HuH-7 (cell line): ENCODE data around the gene SARS2.

Source experiments
- DNase-seq: peaks from one replicate; pipeline ENCODE4 v3.0.0; 2011; ENCODE audit warnings: low spot score

Gene SARS2

GRCh38 chr19:38917921-38918491 is 12.6 kb downstream of the SARS2 start:
- peak; percentile 93 for DNase-seq

GRCh38 chr19:38917516-38917915 is 13.0 kb downstream of the SARS2 start:
- no peak for DNase-seq

- DNase-seq = no peak
Measured at GRCh38 chr19:38915329-38916321, 14.9 kb downstream of the SARS2 start.

DNA sequence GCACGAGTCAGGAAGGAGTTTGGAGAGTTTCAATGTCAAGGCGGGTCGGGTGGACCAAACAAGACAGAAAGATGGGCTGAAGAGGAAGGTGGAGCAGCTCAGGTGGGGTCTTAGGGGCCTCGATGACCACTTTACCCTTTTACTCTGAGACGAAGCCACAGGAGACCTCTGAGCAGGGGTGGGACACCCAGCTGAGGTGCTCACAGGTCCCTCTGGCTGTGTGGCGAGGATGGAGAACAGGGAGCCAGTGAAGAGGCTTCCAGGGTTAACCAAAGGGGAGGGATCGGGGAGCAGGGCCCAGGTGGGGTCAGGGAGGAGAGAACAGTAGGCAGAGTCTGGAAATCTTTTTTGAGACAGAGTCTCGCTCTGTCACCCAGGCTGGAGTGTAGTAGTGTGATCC is 16.6 kb downstream of the SARS2 start:
- no peak for DNase-seq

- DNase-seq = no peak
Measured at GRCh38 chr19:38912600-38913514, 17.7 kb downstream of the SARS2 start.

- no peak for DNase-seq
Measured at GRCh38 chr19:38911388-38912001, 19.1 kb downstream of the SARS2 start.

GRCh38 chr19:38910488-38910887 is 20.1 kb downstream of the SARS2 start:
- DNase-seq = no peak

GRCh38 chr19:38908911-38909310 is 21.7 kb downstream of the SARS2 start:
- DNase-seq = no peak

- DNase-seq = no peak
Measured at GRCh38 chr19:38907670-38908069, 22.9 kb downstream of the SARS2 start.

- DNase-seq = no peak
Measured at GRCh38 chr19:38907227-38907626, 23.3 kb downstream of the SARS2 start.

- DNase-seq = no peak
Measured at GRCh38 chr19:38905620-38906019, 24.9 kb downstream of the SARS2 start.

DNA sequence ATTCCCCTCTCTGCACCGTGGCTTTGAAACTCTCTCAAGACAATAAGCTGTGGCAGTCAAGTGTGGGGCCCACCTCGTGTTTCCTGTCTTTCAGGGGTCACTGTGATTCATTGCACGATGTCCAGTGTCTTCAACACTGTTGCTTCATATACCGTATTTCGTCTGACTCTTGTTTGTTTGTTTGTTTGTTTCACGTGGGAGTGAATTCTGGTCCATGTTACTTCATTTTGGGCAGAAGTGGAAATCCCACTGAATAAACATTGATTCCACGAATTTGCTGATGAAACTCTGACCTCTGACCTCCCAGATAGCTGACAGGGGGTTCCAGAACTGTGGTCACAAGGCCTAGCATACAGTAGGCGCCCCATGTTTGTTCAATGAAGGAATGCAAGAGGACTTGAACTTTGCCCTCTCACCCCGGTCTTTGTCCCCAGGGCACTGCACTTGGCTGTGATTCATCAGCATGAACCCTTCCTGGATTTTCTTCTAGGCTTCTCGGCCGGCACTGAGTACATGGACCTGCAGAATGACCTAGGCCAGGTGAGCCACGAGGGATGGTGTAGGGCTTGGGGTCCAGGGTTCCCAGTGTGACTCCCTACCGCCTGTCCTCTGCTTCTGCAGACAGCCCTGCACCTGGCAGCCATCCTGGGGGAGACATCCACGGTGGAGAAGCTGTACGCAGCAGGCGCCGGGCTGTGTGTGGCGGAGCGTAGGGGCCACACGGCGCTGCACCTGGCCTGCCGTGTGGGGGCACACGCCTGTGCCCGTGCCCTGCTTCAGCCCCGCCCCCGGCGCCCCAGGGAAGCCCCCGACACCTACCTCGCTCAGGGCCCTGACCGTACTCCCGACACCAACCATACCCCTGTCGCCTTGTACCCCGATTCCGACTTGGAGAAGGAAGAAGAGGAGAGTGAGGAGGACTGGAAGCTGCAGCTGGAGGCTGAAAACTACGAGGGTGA is 25.7 kb downstream of the SARS2 start:
- no peak for DNase-seq

GRCh38 chr19:38901683-38902082 is 28.9 kb downstream of the SARS2 start:
- no peak for DNase-seq

DNA sequence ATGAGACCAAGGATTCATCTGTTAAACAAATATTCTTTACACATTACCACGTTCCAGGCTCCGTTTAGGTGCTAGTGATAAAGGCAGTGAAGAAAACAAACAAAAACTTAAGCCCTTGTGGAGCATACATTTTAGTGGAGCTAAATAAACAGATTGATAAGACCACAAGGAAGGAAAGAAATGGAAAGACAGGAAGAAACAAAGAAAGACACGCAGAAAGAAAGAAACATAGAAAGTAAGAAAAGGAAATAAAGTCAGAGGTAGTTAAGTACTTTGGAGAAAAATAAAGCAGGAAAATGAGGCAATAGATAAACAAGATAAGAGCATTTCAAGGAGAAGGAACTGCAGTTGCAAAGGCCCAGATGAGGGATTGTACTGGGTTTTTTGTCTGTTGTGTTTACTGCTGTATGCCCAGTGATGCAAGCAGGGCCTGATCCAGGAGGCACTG is 29.8 kb downstream of the SARS2 start:
- DNase-seq = no peak

DNA sequence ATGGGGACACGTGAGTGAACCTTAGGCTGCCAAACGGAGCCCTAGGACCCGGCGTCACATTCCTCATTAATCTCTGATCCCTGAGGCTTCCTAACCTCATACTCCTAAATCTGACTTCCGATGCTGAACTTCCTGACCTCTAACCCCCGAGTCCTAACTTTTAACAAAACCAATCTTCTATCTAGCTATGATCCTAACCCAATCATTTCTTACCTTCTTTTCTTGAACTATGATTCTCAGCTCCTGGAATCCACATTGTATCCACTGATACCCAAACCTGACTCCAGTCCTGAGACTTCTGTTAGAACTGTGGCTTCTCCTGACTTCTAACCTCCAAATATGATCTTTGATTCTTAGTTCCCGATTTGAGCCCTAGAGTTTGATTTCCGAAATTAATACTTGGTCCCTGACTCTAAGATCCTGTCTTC is 30.3 kb downstream of the SARS2 start:
- DNase-seq = peak; percentile 91

DNA sequence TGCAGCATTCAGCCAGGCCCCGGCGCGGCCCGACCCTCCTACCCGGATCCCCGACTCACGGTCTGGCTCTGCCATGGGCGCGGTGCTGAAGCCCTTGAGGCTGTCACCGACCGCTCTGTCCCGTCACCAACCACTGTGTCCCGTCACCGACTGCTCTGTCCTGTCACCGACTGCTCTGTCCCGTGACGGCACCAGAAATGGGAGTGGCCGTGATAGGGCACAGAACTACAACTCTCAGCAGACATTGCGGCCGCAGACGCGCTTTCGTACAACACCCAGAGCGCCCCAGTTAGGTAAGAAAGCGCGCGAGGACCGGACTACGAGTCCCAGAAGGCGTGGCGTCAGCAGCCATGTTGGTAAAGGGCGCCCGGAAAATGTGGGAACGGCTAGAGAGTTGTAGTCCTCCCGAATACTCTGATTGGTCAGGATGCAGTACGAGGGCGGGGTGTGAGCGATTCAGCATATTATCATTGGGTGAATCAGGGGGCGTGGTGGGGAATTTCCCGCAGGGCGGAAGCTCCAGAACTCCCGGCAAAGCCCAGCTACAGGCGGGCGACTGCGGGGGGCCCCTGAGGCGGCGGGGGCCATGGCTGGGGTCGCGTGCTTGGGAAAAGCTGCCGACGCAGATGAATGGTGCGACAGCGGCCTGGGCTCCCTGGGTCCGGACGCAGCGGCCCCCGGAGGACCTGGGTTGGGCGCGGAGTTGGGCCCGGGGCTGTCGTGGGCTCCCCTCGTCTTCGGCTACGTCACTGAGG is 30.9 kb downstream of the SARS2 start, which contains the start of the genes NFKBIB and SIRT2:
TSS of gene NFKBIB (plus strand) at position 523 of the 755 bp plus-strand sequence. CDS start at position 587, 64 bp downstream.
TSS of gene SIRT2 (minus strand) at position 172 of the 755 bp plus-strand sequence. CDS start at position 75, 97 bp downstream.
- peak; percentile 99 for DNase-seq

GRCh38 chr19:38898788-38899446 is 31.6 kb downstream of the SARS2 start:
- no peak for DNase-seq

GRCh38 chr19:38894968-38895367 is 35.6 kb downstream of the SARS2 start:
- no peak for DNase-seq

DNA sequence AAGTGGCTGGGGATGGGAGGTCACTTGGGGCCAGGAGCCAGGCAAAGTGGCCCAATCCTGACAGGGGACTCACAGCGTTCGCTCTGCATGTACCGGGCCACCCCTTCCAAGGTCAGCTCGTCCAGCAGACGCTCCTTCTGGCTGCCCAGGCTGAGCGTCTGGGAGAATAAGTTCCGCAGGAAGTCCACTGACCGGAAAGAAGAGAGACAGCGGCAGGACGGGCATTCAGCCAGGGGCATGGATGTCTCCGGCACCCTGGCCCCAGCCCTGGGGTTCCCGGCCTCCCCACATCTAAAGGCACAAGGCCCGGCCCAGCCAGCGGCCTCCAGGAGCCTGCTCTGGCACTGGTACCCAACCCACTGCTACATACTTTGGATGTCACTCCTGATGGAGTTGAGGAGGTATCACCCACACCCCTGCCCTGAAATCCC is 37.2 kb downstream of the SARS2 start:
- DNase-seq = no peak
